ENCODE results near the gene KLHL10. TPM values are rescaled to one million over a fixed set of nuclear protein-coding genes. Genes with fewer than 3 reads are reported as not detected.

The KLHL10 gene
- total RNA-seq, 2 donors from 2014 or later, result 0.32 to 0.43 TPM

- intact Hi-C loops (cut with DNase I), result no loop called here
- DNase-seq (ENCODE audit: low spot score), result no peak
These were observed 48.1 kb downstream of the KLHL10 start for GRCh38 chr17:41885733-41886132.

- intact Hi-C loops (cut with DNase I), result no loop called here
- DNase-seq (ENCODE audit: low spot score), result no peak
These were observed 50.8 kb downstream of the KLHL10 start for GRCh38 chr17:41888332-41888965.

GRCh38 chr17:41891135-41892020, 53.8 kb downstream of the KLHL10 start:
- intact Hi-C loops (cut with DNase I), result no loop called here

GRCh38 chr17:41892021-41892376, 54.4 kb downstream of the KLHL10 start:
- DNase-seq (ENCODE audit: low spot score), result no peak
- intact Hi-C loops (cut with DNase I), result no loop called here

More at GRCh38 chr17:41891135-41892020, 53.8 kb downstream of the KLHL10 start:
- DNase-seq (ENCODE audit: low spot score), result no peak

- intact Hi-C loops (cut with DNase I), result no loop called here
- no peak for DNase-seq (ENCODE audit: low spot score)
These were observed 55.8 kb downstream of the KLHL10 start for GRCh38 chr17:41893384-41893783.

- no peak for DNase-seq (ENCODE audit: low spot score)
- intact Hi-C loops (cut with DNase I), result no loop called here
These were observed 57.2 kb downstream of the KLHL10 start for GRCh38 chr17:41894791-41895331.

GRCh38 chr17:41895617-41896016, 58.0 kb downstream of the KLHL10 start:
- intact Hi-C loops (cut with DNase I), result no loop called here
- no peak for DNase-seq (ENCODE audit: low spot score)

- DNase-seq (ENCODE audit: low spot score), result no peak
- intact Hi-C loops (cut with DNase I), result no loop called here
These were observed 59.1 kb downstream of the KLHL10 start for GRCh38 chr17:41896726-41897125.

Other genes with a start within 250 kb of the KLHL10 start
- not detected for gene KRT16, start 225.1 kb upstream of the KLHL10 start, total RNA-seq
- gene KRT17, start 213.2 kb upstream of the KLHL10 start, total RNA-seq, result 1 to 10 TPM; 2.8 to 5.1 TPM
- gene EIF1, start 148.9 kb upstream of the KLHL10 start, total RNA-seq, result 100 to 1,000 TPM; 694 to 760 TPM
- not detected for gene GAST, start 125.5 kb upstream of the KLHL10 start, total RNA-seq
- gene HAP1, start 103.2 kb upstream of the KLHL10 start, total RNA-seq, result under 1 TPM in 1 of 2 donors, not detected in 1; 0.19 TPM
- 10 to 100 TPM; 14.6 to 21.2 TPM for gene JUP, start 51.1 kb upstream of the KLHL10 start, total RNA-seq
- gene P3H4, start 25.9 kb upstream of the KLHL10 start, total RNA-seq, result 10 to 100 TPM; 10.1 to 12.1 TPM
- 100 to 1,000 TPM in 1 of 2 donors, 10 to 100 TPM in 1; 91.3 to 134 TPM for gene FKBP10, start 24.8 kb upstream of the KLHL10 start, total RNA-seq
- 10 to 100 TPM; 49.1 to 61.8 TPM for gene NT5C3B, start 1.6 kb upstream of the KLHL10 start, total RNA-seq
- 10 to 100 TPM; 10.9 to 12.1 TPM for gene KLHL11, start 27.6 kb downstream of the KLHL10 start, total RNA-seq
- gene ACLY, start 81.1 kb downstream of the KLHL10 start, total RNA-seq, result 100 to 1,000 TPM in 1 of 2 donors, 10 to 100 TPM in 1; 97.5 to 101 TPM
- 1 to 10 TPM in 1 of 2 donors, under 1 TPM in 1; 0.74 to 1.2 TPM for gene ODAD4, start 92.8 kb downstream of the KLHL10 start, total RNA-seq
- gene CNP, start 129.0 kb downstream of the KLHL10 start, total RNA-seq, result 10 to 100 TPM; 53.6 to 53.9 TPM
- 10 to 100 TPM; 57.0 TPM for gene DNAJC7, start 179.6 kb downstream of the KLHL10 start, total RNA-seq
- gene NKIRAS2, start 182.3 kb downstream of the KLHL10 start, total RNA-seq, result 10 to 100 TPM; 28.3 TPM
- gene C17orf113, start 212.8 kb downstream of the KLHL10 start, total RNA-seq, result under 1 TPM; 0.33 to 0.93 TPM